Liver (tissue), 2 donors: Measurements from ENCODE around the gene ZEB1.

Experiments used
- FOXA1 ChIP-seq: IDR thresholded peaks from 2 replicates; pipeline ENCODE4 v1.6.1; 2016; ENCODE audit warnings: antibody characterized with exemption
- TF ChIP-seq, protein P1 (sequence below): fragments of 150-350 bp; IDR thresholded peaks from 2 replicates; pipeline ENCODE4 v1.5.1; 2017; ENCODE audit warnings: improper control_type of control experiment, low read depth, low read length; ENCODE audit not compliant: missing input control
- TF ChIP-seq, protein P2 (sequence below): IDR thresholded peaks from 2 replicates; pipeline ENCODE4 v1.6.1; 2016; ENCODE audit warnings: antibody characterized with exemption, mild to moderate bottlenecking
- donor health status: healthy.

DNA sequence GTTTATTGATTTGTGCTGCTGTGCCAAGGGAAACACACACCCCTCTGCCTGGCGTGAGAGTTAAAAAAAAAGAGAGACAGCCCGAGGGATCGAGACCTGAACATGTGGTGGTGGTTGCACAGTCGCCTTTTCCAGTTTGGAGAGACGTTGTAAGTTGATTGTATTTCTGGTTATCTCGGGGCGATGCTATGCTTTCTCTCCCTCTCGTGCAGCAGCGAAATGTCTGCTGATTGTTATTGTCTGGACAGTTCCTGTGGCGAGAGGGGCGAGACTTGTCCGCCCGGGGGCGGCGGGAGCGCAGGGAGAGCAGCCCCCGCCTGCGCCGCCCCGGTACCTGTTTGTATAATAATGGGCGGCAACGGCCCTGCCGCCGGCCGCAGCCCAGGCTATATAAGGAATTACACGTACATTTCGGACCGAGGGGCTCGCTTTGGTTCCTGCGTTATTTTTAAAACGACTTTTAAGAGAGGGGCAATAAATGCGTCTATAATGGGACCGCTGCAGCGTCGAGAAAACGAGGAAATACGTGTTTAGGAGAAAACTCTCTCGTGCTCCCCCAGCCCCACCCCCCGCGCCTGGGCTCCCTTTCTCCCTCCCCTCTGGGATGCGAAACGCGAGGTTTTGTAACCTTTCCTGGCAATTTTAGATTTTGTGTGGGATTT, 1.7 kb downstream of the ZEB1 start:
- TF ChIP-seq, protein P1, sequence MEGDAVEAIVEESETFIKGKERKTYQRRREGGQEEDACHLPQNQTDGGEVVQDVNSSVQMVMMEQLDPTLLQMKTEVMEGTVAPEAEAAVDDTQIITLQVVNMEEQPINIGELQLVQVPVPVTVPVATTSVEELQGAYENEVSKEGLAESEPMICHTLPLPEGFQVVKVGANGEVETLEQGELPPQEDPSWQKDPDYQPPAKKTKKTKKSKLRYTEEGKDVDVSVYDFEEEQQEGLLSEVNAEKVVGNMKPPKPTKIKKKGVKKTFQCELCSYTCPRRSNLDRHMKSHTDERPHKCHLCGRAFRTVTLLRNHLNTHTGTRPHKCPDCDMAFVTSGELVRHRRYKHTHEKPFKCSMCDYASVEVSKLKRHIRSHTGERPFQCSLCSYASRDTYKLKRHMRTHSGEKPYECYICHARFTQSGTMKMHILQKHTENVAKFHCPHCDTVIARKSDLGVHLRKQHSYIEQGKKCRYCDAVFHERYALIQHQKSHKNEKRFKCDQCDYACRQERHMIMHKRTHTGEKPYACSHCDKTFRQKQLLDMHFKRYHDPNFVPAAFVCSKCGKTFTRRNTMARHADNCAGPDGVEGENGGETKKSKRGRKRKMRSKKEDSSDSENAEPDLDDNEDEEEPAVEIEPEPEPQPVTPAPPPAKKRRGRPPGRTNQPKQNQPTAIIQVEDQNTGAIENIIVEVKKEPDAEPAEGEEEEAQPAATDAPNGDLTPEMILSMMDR = no peak
- TF ChIP-seq FOXA1 = no peak
- TF ChIP-seq, protein P2, sequence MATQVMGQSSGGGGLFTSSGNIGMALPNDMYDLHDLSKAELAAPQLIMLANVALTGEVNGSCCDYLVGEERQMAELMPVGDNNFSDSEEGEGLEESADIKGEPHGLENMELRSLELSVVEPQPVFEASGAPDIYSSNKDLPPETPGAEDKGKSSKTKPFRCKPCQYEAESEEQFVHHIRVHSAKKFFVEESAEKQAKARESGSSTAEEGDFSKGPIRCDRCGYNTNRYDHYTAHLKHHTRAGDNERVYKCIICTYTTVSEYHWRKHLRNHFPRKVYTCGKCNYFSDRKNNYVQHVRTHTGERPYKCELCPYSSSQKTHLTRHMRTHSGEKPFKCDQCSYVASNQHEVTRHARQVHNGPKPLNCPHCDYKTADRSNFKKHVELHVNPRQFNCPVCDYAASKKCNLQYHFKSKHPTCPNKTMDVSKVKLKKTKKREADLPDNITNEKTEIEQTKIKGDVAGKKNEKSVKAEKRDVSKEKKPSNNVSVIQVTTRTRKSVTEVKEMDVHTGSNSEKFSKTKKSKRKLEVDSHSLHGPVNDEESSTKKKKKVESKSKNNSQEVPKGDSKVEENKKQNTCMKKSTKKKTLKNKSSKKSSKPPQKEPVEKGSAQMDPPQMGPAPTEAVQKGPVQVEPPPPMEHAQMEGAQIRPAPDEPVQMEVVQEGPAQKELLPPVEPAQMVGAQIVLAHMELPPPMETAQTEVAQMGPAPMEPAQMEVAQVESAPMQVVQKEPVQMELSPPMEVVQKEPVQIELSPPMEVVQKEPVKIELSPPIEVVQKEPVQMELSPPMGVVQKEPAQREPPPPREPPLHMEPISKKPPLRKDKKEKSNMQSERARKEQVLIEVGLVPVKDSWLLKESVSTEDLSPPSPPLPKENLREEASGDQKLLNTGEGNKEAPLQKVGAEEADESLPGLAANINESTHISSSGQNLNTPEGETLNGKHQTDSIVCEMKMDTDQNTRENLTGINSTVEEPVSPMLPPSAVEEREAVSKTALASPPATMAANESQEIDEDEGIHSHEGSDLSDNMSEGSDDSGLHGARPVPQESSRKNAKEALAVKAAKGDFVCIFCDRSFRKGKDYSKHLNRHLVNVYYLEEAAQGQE = peak; percentile 28
